SK-N-SH (cell line): Measurements from ENCODE around the gene MRPL40. TPM values are rescaled to one million over a fixed set of nuclear protein-coding genes. Genes with fewer than 3 reads are reported as not detected.

Experiments used
- CTCF ChIA-PET: fragments of 300-600, 350-600 bp; formaldehyde crosslinking; extraction: SDS; loops from one replicate; lab custom pipeline; 2021; lab: Yijun Ruan, JAX
- POLR2A ChIA-PET: fragments of 350-600 bp; sonication (Branson Sonifier 250); formaldehyde crosslinking; extraction: SDS; loops from one replicate; lab custom pipeline; 2020; ENCODE audit warnings: antibody characterized with exemption, inconsistent platforms; lab: Yijun Ruan, JAX
- DNase-seq: peaks from one replicate; pipeline ENCODE4 v3.0.0; 2012
- H2AFZ ChIP-seq: fragments of 200-600 bp; sonication (generic); 2 replicates; pipeline ENCODE4 v1.8.1; 2016; ENCODE audit warnings: antibody characterized with exemption, mild to moderate bottlenecking, low read depth
- H3F3A ChIP-seq: fragments of 200-600 bp; sonication (generic); replicated peaks from 2 replicates; pipeline ENCODE3; 2016; ENCODE audit warnings: antibody characterized with exemption, mild to moderate bottlenecking; ENCODE audit not compliant: insufficient read depth
- H3K27ac ChIP-seq, 2 experiments: fragments of 200-500 bp in 1 of 2; fragments of 200-600 bp in 1 of 2; sonication (Bioruptor generic) in 1 of 2; sonication (generic), shearing (Covaris generic) in 1 of 2; 2 replicates each; pipeline versions ENCODE4 v1.5.1 to v1.6.1; 2014 to 2016; ENCODE audit warnings: low read depth in 2 of 2, inconsistent platforms in 1 of 2, low read length in 1 of 2, mild to moderate bottlenecking in 1 of 2, mixed read lengths in 1 of 2
- H3K27me3 ChIP-seq: fragments of 200-600 bp; sonication (generic), shearing (Covaris generic); 2 replicates; pipeline ENCODE4 v1.6.1; 2016; ENCODE audit warnings: mixed run types; ENCODE audit not compliant: insufficient read depth
- H3K36me3 ChIP-seq, 2 experiments: fragments of 200-500 bp in 1 of 2; fragments of 200-600 bp in 1 of 2; sonication (Bioruptor generic) in 1 of 2; sonication (generic) in 1 of 2; replicated peaks in 1 of 2; 2 replicates each; pipeline versions ENCODE3 to v1.5.1; 2014 to 2016; ENCODE audit warnings: low read length in 1 of 2, mild to moderate bottlenecking in 1 of 2; ENCODE audit not compliant: insufficient read depth in 2 of 2, control insufficient read depth in 1 of 2
- H3K4me1 ChIP-seq, 2 experiments: fragments of 200-500 bp in 1 of 2; fragments of 200-600 bp in 1 of 2; sonication (Bioruptor generic) in 1 of 2; sonication (generic), shearing (Covaris generic) in 1 of 2; 2 replicates each; pipeline versions ENCODE4 v1.5.1 to v1.6.1; 2014 to 2016; ENCODE audit warnings: low read depth in 1 of 2, low read length in 1 of 2, mixed run types in 1 of 2; ENCODE audit not compliant: insufficient read depth in 2 of 2, control insufficient read depth in 1 of 2
- H3K4me2 ChIP-seq: fragments of 200-600 bp; sonication (generic), shearing (Covaris generic); 2 replicates; pipeline ENCODE4 v1.6.1; 2017; ENCODE audit warnings: mixed run types
- H3K4me3 ChIP-seq, 2 experiments: fragments of 200-500 bp in 1 of 2; fragments of 200-600 bp in 1 of 2; sonication (Bioruptor generic) in 1 of 2; sonication (generic), shearing (Covaris generic) in 1 of 2; 2 replicates each; pipeline versions ENCODE4 v1.5.1 to v1.8.1; 2014 to 2016; ENCODE audit warnings: low read depth in 2 of 2, inconsistent platforms in 1 of 2, low read length in 1 of 2, mild to moderate bottlenecking in 1 of 2, mixed read lengths in 1 of 2, moderate library complexity in 1 of 2
- H3K79me2 ChIP-seq: fragments of 200-600 bp; sonication (generic); 2 replicates; pipeline ENCODE4 v1.8.1; 2017; ENCODE audit warnings: mild to moderate bottlenecking; ENCODE audit not compliant: insufficient read depth
- H3K9ac ChIP-seq: fragments of 200-600 bp; sonication (generic); 2 replicates; pipeline ENCODE4 v1.6.1; 2017; ENCODE audit warnings: mixed run types
- H3K9me2 ChIP-seq: fragments of 200-600 bp; sonication (generic); 2 replicates; pipeline ENCODE4 v1.6.1; 2017; ENCODE audit warnings: mixed run types
- H3K9me3 ChIP-seq: fragments of 200-600 bp; sonication (generic); 2 replicates; pipeline ENCODE4 v1.6.1; 2017; ENCODE audit warnings: mixed run types, mild to moderate bottlenecking, moderate library complexity
- H4K20me1 ChIP-seq: fragments of 200-600 bp; sonication (generic); 2 replicates; pipeline ENCODE4 v1.6.1; 2017; ENCODE audit warnings: mild to moderate bottlenecking, mixed run types; ENCODE audit not compliant: insufficient read depth
- FOSL2 ChIP-seq: IDR thresholded peaks from 2 replicates; pipeline ENCODE4 v1.4.0; 2012; ENCODE audit warnings: low read depth, mild to moderate bottlenecking, moderate library complexity, borderline replicate concordance
- WGBS: methylation state at CpG from one replicate; pipeline ENCODE4 v1.1.6; 2017; ENCODE audit warnings: low lambda C conversion rate; 5-methylcytosine and 5-hydroxymethylcytosine counted together
- polyA plus RNA-seq, 3 experiments: library from polyadenylated mRNA; depleted of rRNA; stranded (reverse); fragments of >200 nt; gene quantifications; 2 replicates each; pipeline ENCODE4 v1.2.3, GENCODE V29; 2012

MRPL40 gene
- polyA plus RNA-seq, 1 of the 3 experiments (the other 2 are of a cell fraction), result 34.9 TPM

- DNase-seq, result no peak
- Histone ChIP-seq H3K27ac (no peak overlapping the region), H3K36me3 (peaks cover 14% of the 10 kb centered on the region in 2 experiments), H3K9me3 (no peaks in the 10 kb centered on the region), H4K20me1 (peaks cover 3% of the 10 kb centered on the region; the same call in 1 of the 2 replicates), H3K9me2 (no peaks in the 10 kb centered on the region), H3K79me2 (peaks cover 28% of the 10 kb centered on the region), H3K9ac (no peak overlapping the region), H3K4me2 (no peak overlapping the region), H2AFZ (no peak overlapping the region), H3K27me3 (no peaks in the 10 kb centered on the region), H3K4me3 (no peak overlapping the region), H3K4me1 (peaks cover 0 to 8% of the 10 kb centered on the region in 2 experiments; a peak in 3 of 4 replicates), H3F3A (peaks cover 4% of the 10 kb centered on the region)
- CTCF ChIA-PET, result interaction anchor here (0.7 to 2.2 kb wide), 2 partner anchors 10 to 146 kb away, joined by 3 to 10 read pairs; no protein-coding TSS in a partner anchor
- 81% methylated on average over 8 of the region's 8 CpGs for WGBS
- no peak for TF ChIP-seq FOSL2
- POLR2A ChIA-PET, result no interaction called here
Measured at GRCh38 chr22:19483481-19484244, 51.3 kb downstream of the MRPL40 start.

Other genes with a start within 250 kb of the MRPL40 start
- gene CLTCL1, start 140.8 kb upstream of the MRPL40 start, polyA plus RNA-seq (2012; rRNA removed), result 6.7 and 8.6 TPM in 2 replicates
- gene HIRA, start 812 bp upstream of the MRPL40 start, polyA plus RNA-seq (2012; rRNA removed), result 20.2 and 21.0 TPM in 2 replicates
- gene C22orf39, start 15.2 kb downstream of the MRPL40 start, polyA plus RNA-seq (2012; rRNA removed), result 17.7 and 22.2 TPM in 2 replicates
- gene UFD1, start 46.6 kb downstream of the MRPL40 start, polyA plus RNA-seq (2012; rRNA removed), result 111 and 122 TPM in 2 replicates
- 23.6 and 26.4 TPM in 2 replicates for gene CDC45, start 47.4 kb downstream of the MRPL40 start, polyA plus RNA-seq (2012; rRNA removed)
- gene CLDN5, start 91.9 kb downstream of the MRPL40 start, polyA plus RNA-seq (2012; rRNA removed), result not detected in 2 replicates